Activated T-cell treated with anti-CD3 and anti-CD28 coated beads, Interleukin-2, amount 50 U/mL, for 1 hour (primary cell): ENCODE results near the gene DIPK1A.
"Not testable (repeated sequence)": the region's sequence is repeated elsewhere in the genome, so short reads cannot be mapped to it uniquely, and the experiment has no call there.

ENCODE experiments used
- DNase-seq: peaks from one replicate; pipeline ENCODE4 v3.0.0-alpha.2; 2020

The DIPK1A gene

DNA sequence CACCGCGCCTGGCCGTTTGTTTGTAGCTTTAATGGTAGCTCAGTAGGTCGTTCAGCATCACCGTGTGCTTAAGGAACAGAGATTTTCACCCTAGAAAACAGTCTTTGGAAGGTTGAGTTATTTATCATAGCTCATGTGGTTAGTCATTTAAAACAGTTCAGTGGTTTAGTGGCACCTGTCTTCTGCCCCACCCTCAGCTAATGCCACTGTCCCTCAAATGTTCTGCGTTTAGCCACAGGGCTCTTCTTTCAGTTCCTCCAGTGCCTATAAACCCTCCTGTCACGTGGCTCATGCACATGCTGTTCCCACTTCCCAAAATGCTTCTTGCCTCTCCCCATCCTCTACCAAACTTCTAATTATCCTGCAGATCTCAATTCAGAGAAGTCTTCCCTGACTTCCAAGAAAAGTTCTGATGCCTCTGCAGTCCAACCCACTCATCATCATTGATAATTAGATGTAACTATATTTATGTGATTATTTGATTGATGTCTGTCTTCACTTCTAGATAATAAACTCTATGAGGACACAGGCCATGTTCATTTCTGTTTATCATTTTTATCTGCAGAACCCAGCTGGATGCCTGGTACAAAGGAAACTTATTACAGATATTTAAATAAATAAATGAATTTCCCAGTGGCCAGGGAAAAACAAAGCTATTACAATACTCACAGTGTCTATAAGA, 14.4 kb upstream of the DIPK1A start:
- no peak for DNase-seq

- not testable (repeated sequence) for DNase-seq
These were observed 12.8 kb upstream of the DIPK1A start for GRCh38 chr1:92974112-92974511.

- no peak for DNase-seq
These were observed 12.1 kb upstream of the DIPK1A start for GRCh38 chr1:92973203-92973897.

DNA sequence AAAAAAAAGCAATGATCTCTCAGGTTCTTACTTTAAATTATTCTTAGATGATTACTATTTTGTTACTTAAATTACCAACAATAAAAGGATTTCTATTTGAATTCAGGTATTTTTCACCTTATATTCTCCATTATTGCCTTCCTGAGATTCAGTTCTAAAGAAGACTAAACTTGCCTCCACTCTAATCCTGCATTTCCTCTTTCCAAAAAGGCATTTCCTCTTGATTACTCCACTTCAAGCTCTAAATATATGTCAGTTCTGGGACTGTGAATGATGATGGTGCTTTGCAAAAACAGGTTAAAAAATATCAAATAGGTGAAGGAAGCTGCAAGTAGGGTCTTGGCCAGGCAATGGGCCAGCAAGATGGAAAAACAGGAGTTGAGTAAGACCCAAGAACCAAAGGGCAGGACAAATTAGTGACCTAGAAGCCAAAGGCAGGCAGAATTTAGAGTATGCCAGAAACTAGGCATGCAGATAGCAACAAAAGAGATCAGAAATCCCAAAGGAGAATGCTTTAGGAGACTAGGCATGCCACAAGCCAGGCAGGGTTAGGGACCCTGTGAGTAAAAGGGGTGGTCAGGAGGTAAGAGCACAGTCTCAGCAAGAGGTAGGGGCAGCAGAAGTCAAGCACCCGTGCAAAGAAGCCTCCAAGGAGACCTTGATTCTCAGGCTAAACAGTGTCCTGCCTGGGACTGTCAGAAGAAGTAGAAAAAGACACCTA, 11.3 kb upstream of the DIPK1A start:
- no peak for DNase-seq

DNA sequence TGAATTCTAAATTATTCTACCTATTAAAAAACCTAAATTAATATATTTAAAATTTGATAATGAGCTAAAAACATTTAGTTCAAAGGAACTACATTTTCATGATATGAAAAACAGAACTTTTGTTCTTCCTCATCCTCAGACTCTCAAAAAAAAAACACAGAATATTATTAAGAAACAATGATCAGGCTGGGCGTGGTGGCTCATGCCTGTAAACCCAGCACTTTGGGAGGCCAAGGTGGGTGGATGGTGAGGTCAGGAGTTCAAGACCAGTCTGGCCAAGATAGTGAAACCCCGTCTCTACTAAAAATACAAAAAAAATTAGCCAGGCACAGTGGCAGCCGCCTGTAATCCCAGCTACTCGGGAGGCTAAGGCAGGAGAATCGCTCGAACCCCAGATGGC, 10.7 kb upstream of the DIPK1A start:
- DNase-seq = not testable (repeated sequence)

DNA sequence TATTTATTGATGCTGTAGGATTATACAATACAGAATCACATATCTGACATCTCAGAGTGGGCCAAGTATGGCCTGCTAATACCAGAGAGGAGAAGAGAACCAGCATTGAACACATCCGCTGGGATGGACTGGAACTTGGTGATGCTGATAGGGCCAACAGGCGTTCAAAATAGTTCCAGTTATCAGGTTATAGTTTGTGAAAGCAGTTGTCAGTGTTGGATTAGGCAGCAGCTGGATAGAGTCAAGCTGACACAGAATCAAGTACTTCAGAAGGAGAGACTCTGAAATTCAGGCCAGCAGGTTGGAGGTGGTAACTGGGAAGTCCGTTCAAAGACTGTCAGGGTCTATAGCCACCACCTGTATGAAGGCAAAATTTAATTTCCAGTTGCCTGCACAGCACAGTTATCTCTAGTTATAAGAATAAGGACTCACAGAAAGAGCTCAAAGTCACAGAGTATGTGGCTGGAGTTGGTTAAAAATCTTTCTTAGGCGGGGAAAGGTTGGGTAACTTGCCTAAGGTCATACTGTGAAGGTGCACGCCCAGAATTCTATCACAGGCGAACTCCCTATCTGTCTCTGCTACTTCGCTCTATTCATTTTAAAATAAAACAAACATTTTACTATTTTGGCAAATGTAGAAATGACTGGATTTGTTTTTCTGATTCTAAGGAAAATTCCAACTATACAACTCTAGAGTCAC, 9.9 kb upstream of the DIPK1A start:
- DNase-seq = no peak

DNA sequence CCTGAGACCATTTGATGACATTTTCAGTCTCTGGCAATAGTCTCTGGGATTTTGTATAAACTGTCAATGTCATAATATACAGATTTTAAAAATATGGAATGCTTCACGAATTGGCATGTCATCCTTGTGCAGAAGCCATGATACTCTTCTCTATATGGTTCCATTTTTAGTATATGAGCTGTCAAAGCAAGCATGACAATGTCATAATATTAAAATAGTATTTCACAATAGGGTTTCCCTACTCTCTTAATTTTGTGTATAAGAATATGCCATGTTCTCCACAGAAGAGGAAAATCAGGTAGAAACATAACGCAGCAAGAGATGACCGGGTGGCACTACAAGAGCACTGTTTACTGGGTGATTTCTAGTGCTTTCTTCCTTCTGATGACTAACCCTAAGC, 8.3 kb upstream of the DIPK1A start:
- no peak for DNase-seq

DNA sequence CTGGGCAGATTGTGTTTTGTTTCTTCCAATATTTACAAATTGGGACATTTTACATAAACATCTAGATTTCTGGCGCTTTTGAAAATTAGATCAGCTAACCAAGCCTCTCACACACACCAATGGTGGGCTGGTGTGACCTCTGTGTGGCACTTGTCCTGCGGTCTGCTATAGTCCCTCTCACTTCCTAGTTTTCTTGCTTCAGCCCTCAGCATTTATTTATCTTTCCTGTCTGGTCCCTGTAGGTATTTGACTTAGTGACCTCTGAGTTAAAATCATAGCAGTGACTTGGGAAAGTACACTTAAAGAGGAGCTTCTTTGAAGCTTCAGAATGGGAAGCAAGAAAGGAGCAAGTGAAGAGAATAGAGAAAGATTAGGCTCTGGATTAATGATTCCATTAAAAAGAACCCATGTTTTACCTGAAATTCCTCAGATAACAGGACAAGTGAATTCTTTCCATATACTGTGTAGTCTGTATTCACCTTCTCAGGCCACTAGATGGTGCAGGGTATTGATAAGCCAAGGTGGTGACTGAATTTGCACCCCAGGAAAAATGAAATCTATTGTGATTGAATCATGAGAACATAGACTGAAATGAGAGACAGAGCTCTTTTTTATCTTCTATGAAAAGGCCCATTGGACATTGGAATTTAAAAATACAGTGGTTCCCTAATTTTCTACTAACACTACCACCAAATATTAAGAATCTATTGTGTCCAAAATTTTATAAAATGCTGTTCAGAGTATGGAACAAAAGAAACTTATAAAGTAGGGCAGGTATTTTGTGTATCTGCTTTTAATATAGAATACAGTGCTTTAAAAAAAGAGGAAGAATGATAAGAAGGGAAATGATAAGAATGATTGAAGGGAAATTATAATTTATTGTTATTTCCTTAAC, 7.1 kb upstream of the DIPK1A start:
- no peak for DNase-seq

DNA sequence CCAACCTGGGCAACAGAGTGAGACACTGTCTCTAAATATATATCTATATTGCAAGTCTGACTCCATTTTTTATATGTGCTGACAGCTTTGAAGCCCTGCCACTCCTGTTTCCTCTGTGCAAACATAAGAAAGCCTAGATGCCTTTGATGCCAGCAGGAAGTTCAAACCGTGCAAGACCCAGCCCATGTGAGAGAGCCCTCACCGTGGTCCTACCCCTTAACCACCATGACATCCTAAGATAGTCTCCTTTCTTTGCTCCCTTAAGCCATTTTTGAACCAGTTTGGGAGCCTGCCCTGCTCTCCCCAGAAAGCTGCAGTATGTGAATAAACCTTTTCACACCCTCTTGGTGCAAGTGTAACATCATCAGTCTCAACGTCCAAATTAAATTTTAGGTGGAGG, 3.7 kb upstream of the DIPK1A start:
- peak; percentile 39 for DNase-seq

DNA sequence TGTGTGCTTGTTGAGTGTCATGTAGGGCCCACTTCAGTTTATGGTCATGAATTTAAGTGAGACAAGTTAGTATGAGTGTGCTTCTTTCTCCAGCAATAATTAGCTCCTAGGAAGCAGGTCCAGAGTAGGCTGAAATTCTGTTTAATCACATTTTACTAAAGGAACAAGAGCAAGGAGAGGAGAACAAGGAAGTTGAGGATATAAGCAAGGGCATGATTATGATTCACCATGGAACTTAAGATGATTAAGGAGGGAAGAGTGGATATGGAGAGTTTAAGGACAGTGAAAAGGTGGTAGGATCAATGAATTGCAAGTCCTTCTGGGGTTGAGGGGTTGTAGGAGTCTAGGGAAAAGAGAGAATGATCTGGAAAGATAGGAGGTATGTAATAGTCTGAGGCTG, 3.1 kb upstream of the DIPK1A start:
- DNase-seq = no peak

- DNase-seq = peak; percentile 60
These were observed 862 bp upstream of the DIPK1A start for GRCh38 chr1:92961896-92962752.

- no peak for DNase-seq
These were observed 699 bp downstream of the DIPK1A start for GRCh38 chr1:92960395-92961130.

GRCh38 chr1:92958203-92958970, 2.9 kb downstream of the DIPK1A start:
- DNase-seq = no peak

DNA sequence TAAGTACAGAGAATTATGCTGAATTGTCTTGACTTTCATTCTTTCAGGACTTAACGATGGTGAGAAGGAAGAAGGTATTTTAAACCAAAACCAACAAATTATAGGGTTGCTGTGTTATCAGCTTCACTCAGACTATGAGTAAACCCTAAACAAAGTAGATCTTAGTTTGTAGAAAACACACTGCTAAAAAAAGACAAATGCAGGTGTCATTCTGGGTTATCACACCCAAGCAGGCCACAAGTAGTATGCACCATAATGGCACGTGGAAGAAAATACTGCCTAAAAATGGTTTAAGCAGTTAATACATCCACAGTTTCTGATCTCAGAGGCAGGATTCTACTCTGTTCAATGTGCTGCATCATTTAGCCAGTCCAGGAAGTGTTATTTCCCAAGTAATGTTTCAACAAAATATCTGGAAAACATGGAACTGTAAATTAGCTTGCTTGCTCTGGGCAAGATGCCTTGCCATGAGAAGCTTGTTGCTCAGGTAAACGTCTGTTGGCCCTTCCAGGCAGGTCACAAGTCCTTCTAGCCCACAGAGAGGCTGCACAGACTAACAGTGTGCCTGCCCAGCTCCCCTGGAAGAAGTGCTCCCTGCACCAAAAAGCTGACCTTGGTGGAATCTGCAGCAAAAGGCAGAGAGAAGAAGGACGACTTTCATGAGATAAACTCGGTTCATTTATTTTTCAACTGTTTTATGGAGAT, 4.1 kb downstream of the DIPK1A start:
- DNase-seq = no peak

DNA sequence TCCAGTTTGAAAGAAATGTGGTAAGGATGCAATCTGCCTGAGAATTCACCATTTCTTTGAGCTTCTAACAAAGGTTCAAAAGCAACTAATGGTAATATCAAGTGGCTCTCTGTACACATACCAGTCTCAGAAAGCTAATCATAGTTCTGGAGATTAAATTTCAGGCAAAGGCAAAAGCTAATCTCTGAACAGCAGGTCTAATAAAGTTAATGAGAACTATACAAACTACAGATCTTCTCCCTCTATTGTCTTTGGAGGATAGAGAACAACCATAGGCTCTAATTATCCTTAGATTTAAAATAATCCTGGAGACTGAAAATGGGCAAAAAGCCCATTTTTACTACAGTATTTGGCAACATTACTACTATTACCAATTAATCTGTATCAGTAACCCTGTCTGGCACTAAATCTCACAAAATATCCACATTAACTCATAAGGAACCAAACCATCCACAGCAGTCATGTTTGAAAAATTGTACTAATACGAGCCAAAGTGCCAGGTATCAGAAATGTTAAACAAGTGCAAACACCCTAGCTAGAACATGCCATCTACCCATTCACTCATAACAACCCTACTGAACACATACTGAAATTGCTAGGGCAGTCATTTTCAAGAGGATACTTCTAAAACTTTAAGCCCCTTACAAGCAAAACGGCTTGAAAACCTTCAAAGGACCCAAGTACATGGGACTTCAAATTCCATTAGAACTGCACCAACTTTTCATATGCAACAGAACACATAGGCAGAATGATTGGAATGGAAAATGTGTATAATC, 4.8 kb downstream of the DIPK1A start:
- no peak for DNase-seq

GRCh38 chr1:92953491-92953890, 7.8 kb downstream of the DIPK1A start:
- no peak for DNase-seq

DNA sequence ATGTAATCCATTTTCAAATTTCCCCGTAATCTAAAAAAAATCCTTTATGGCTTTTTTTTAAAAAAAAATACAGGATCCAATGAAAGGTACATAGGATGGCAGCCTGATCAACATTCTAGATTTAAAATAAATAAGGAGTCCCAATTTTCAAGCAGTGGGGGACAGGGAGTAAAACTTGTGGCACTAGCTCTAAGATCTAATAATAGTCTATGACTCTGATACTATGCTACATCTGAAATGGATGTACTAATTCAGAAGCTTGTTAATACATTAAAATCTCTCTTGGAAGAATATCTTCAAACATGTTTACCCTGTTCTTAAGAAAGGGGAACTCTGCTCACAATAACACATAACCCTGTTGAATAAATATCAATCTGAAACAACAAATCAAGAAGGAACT, 8.5 kb downstream of the DIPK1A start:
- DNase-seq = no peak

- no peak for DNase-seq
These were observed 10.1 kb downstream of the DIPK1A start for GRCh38 chr1:92951141-92951582.
